ENCODE measurements around the gene SLK.

Gene SLK

GRCh38 chr10:104067525-104067924, 100.6 kb downstream of the SLK start:
- no peak for DNase-seq (ENCODE audit: low spot score)
- H3K4me3 ChIP-seq: no peak overlapping the region
- H3K27ac ChIP-seq: no peak overlapping the region
- no peak for TF ChIP-seq CTCF (IDR thresholded peaks at IDR 0.05)

GRCh38 chr10:104069613-104070012, 102.7 kb downstream of the SLK start:
- no peak overlapping the region for H3K4me3 ChIP-seq
- no peak overlapping the region for H3K27ac ChIP-seq
- DNase-seq (ENCODE audit: low spot score): no peak
- no peak for TF ChIP-seq CTCF (IDR thresholded peaks at IDR 0.05)

GRCh38 chr10:104072786-104073185, 105.8 kb downstream of the SLK start:
- no peak overlapping the region for H3K27ac ChIP-seq
- no peak for DNase-seq (ENCODE audit: low spot score)
- TF ChIP-seq CTCF (IDR thresholded peaks at IDR 0.05): no peak
- no peak overlapping the region for H3K4me3 ChIP-seq

GRCh38 chr10:104074505-104074904, 107.6 kb downstream of the SLK start:
- Histone ChIP-seq H3K4me3 (no peak overlapping the region), H3K27ac (no peak overlapping the region)
- DNase-seq (ENCODE audit: low spot score): no peak
- no peak for TF ChIP-seq CTCF (IDR thresholded peaks at IDR 0.05)

GRCh38 chr10:104076743-104077160, 109.8 kb downstream of the SLK start:
- DNase-seq (ENCODE audit: low spot score): no peak
- H3K27ac ChIP-seq: no peak overlapping the region
- no peak overlapping the region for H3K4me3 ChIP-seq
- no peak for TF ChIP-seq CTCF (IDR thresholded peaks at IDR 0.05)

- no peak for DNase-seq (ENCODE audit: low spot score)
- no peak overlapping the region for H3K4me3 ChIP-seq
- TF ChIP-seq CTCF (IDR thresholded peaks at IDR 0.05): no peak
- H3K27ac ChIP-seq: no peak overlapping the region
Measured at GRCh38 chr10:104077247-104077646, 110.3 kb downstream of the SLK start.

- H3K4me3 ChIP-seq: no peak overlapping the region
Measured at GRCh38 chr10:104077663-104078151, 110.8 kb downstream of the SLK start.

More at GRCh38 chr10:104077663-104078151, 110.8 kb downstream of the SLK start:
- no peak for TF ChIP-seq CTCF (IDR thresholded peaks at IDR 0.05)
- DNase-seq (ENCODE audit: low spot score): no peak
- no peak overlapping the region for H3K27ac ChIP-seq
